Islet of Langerhans (tissue), 1 donor: ENCODE results near the gene NCK1.

Experiments
- FAIRE-seq: peaks from one replicate; lab custom pipeline; 2011; peaks lifted over from hg19 to GRCh38; lab: Jason Lieb, UNC

The NCK1 gene

GRCh38 chr3:136908297-136908696 lies 46.3 kb downstream of the NCK1 start:
- no peak for FAIRE-seq

- no peak for FAIRE-seq
Measured at GRCh38 chr3:136909187-136909586, 47.2 kb downstream of the NCK1 start.

DNA sequence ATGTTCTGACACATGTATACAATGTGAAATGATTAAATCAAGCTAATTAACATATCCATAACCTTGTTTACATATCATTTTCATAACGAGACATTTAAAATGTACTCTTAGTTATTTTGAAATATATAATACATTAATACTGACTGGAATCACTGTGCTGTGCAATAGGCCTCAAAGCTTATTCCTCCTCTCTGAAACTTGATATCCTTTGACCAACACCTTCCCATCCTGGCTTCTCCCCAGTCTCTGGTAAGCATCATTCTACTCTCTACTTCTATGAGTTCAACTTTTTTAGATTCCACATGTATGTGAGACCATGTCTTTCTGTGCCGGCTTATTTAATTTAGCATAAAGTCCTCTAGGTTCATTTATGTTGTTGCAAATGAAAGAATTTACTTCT lies 48.7 kb downstream of the NCK1 start:
- FAIRE-seq = no peak

GRCh38 chr3:136913168-136913567 lies 51.2 kb downstream of the NCK1 start:
- no peak for FAIRE-seq

GRCh38 chr3:136914739-136915138 lies 52.7 kb downstream of the NCK1 start:
- no peak for FAIRE-seq

DNA sequence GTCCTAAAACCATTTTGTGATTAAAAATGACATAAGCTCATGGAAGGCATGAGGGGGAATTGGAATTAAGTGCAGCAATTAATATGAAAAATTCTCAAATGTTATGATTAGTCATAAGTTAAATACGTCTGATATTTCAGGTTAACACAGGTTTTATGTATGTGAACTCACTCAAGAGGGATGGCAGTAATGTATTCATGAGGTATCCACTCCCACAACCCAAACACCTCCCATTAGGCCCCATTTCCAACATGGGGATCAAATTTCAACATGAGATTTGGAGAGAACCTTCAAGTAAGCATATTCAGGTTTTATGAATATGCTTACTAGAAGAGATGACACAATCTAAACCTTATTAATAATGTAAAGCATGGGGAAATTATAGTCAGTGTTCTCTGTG lies 54.2 kb downstream of the NCK1 start:
- no peak for FAIRE-seq

DNA sequence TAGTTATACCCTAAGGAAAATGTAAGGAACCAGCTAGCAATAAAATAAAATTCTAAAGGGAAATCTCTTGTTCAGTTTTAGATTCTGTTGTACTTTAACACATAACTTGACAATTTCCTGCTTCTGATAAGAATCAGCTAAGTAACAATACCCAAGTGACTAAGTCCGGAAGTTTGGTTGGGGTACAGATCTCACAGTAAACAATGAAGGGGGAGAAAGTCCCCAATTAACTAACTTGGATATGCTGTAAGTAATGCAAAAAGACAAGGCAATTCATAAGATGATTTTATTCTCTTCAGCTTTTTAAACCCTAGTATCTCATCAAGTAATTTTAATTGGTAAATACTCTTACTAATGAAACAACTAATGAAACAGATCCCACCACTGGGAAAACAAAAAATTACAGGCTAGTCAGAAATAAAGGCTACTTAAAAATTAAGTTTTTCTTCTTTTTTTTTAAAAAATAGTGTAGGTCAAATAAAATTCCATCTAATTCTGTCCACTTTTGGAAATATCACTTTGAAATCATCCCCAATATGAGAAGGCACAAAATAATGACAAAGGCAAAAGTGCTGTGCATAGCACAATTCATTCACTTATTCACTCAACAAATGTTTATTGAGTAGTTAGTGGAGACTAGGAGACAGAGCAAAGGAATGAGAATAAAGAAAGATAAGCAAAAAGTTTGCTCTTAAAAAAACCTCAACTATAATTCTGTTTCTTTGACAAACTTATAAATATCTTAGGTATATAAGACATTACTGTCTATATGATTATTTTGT lies 58.0 kb downstream of the NCK1 start:
- no peak for FAIRE-seq

DNA sequence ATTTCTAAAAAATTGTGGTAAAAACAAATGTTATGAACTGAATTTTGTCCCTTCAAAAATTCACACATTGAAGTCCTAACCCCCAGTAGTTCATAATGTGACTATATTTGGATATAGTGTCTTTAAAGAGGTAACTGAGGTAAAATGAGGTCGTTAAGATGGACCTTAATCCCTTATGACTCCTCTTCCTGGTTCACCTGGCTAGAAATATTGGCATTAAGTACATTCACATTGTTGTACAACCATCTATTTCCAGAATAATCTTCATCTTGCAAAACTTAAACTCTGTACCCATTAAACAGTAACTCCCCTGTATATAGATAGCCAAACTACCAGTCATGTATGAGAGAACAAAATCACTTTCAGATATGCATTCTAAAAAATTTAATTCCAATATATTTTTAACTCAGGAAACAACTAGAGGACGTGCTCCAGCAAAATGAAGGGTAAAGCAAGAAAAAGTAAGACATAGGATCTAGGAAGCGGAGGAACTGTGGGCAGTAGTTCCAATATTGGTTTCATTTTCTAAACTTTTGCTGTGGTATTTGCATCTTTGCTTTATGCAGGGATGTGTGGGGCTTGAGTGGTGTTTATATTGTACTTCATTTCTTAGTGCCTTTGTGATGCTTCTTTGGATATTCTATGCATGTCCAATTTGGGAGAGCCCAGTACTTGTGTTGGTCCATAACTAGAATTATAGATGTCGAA lies 59.0 kb downstream of the NCK1 start:
- no peak for FAIRE-seq

DNA sequence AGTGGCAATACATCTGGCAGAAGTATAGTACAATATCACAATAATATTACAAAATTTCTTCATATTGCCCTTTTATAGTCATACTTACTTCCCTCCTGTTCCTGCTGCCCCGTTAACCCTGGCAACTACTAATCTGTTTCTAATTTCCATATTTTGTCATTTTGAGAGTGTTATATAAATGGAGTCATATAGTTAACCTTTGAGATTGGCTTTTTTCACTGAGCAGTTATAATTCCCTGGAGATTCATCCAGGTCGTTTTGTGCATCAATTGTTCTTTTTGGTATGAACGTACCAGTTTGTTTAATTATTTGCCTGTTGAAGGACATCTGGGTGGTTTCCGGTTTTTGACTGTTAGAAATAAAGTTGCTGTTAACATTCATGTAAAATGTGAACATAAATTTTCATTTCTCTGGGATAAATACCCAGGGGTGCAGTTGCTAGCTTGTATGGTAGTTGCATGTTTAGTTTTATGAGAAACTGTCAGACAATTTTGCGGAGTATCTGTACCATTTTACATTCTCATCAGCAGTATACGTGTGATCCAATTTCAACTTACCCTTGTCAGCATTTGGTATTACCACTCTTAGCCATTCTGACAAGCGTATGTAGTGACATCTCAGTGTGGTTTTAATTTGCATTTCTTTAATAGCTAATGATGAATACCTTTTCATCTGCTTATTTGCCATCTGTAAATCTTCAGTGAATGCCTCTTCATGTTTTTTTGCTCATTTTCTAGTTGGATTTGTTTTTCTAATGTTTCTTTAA lies 63.6 kb downstream of the NCK1 start:
- FAIRE-seq = peak; percentile 87

- no peak for FAIRE-seq
Measured at GRCh38 chr3:136928240-136928639, 66.2 kb downstream of the NCK1 start.

GRCh38 chr3:136929977-136930670 lies 68.1 kb downstream of the NCK1 start:
- peak; percentile 36 for FAIRE-seq

GRCh38 chr3:136931606-136932005 lies 69.6 kb downstream of the NCK1 start:
- no peak for FAIRE-seq

DNA sequence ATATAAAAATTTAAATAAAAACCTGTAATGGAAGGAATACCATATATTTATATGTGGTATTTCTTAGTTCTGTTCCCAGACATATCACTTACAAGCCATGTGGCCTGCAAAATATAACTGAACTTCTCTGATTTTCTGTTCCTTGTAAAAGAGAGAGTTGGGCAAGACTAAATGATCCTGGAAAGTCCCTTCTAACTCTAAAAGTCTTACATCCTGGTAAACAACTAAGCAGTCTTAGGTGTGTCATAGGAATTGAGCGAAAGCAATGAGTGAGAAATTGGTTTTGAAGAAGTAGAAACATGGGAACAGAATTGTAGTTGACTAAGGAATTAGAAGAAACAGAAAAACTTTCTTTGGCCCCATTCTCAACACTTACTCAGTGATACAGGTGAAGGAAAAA lies 70.5 kb downstream of the NCK1 start:
- no peak for FAIRE-seq

- no peak for FAIRE-seq
Measured at GRCh38 chr3:136932978-136933772, 71.2 kb downstream of the NCK1 start.

GRCh38 chr3:136937175-136937574 lies 75.2 kb downstream of the NCK1 start:
- no peak for FAIRE-seq

DNA sequence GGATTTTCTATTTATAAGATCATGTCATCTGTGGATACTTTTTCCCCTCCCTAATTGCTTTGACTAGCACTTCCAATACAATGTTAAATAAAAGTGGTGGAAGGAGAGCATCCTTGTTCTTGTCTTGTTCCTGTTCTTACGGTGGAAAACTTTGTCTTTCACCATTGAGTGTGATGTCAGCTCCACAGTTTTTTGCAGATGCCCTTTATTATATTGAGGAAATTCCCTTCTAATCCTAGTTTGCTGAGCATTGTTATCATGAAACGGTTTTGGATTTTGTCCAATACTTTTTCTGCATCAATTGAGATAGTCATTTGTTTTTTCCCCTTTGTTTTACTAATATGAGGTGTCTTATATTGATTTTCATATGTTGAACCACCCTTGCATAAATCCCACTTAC lies 75.8 kb downstream of the NCK1 start:
- no peak for FAIRE-seq

DNA sequence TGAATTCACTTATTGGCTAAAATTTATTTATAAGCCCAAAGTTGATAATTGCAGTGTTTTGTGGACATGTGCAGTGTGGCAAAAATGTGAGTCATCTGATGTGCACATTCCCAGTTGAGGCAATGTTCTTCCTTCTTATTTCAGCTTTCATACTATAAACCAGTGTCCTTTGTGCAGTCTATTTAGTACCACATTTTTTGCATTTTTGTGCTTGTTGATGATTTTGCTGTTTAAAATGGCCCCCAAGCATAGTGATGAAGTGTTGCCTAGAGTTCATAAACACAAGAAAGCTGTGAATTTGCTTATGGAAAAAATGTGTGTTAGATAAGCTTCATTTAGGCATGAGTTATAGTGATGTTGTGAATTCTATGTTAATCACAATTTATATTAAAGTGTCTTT lies 76.3 kb downstream of the NCK1 start:
- FAIRE-seq = no peak

DNA sequence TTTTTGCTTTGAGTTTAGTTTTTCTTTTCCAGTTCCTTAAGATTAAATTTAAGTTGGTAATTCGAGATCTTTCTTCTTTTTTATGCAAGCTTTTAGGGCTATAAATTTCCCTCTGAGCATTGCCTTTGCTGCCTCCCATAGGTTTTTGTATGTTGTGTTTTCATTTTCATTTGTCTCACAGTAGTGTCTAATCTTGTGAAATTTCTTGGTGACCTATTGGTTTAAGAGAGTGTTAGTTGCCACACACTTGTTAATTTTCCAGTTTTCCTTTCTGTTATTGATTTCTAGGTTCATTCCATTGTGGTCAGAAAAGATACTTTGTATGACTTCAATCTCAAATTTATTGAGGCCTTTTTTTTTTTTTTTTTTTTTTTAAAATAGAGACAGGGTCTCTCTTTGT lies 77.5 kb downstream of the NCK1 start:
- no peak for FAIRE-seq

- no peak for FAIRE-seq
Measured at GRCh38 chr3:136942803-136943202, 80.8 kb downstream of the NCK1 start.

GRCh38 chr3:136943436-136943835 lies 81.4 kb downstream of the NCK1 start:
- no peak for FAIRE-seq

- no peak for FAIRE-seq
Measured at GRCh38 chr3:136946978-136947377, 85.0 kb downstream of the NCK1 start.

DNA sequence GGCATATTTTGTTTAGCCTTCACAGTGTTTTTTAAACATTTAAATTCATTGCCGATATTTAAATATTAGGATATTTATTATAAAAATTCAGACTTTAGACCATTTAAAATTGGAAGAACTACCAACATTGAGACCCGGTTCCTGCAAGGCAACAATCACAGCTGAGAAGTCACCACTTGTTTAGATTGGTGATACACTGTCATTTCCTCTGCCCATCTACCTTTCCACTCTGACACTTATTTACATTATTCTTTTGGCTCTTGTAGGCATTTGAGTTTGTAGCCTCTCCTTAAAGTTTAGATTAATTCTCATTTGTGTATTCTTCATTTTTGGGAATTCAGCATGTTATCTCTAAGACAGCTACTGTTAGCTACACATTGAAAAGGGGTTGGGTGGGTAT lies 85.5 kb downstream of the NCK1 start:
- FAIRE-seq = no peak
